ENCODE data around the gene UBE2Z.

DNA sequence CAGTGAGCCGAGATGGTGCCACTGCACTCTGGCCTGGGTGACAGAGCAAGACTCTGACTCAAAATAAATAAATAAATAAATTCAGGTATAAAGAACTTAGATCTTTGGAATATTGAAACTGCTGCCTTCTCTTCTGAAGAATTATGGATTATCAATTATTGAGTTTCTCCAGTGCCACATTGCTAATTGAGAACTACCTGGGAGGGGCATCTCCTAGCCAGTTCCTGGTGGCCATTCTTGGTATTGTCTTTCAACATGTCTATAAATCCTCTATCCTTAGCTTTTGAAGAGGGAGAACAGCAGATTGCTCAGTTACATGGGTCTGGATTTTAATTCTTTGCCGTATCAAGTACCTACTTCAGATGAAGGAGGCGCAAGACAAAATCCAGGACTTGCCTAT is 48.2 kb upstream of the UBE2Z start:
- TF ChIP-seq, protein P1, sequence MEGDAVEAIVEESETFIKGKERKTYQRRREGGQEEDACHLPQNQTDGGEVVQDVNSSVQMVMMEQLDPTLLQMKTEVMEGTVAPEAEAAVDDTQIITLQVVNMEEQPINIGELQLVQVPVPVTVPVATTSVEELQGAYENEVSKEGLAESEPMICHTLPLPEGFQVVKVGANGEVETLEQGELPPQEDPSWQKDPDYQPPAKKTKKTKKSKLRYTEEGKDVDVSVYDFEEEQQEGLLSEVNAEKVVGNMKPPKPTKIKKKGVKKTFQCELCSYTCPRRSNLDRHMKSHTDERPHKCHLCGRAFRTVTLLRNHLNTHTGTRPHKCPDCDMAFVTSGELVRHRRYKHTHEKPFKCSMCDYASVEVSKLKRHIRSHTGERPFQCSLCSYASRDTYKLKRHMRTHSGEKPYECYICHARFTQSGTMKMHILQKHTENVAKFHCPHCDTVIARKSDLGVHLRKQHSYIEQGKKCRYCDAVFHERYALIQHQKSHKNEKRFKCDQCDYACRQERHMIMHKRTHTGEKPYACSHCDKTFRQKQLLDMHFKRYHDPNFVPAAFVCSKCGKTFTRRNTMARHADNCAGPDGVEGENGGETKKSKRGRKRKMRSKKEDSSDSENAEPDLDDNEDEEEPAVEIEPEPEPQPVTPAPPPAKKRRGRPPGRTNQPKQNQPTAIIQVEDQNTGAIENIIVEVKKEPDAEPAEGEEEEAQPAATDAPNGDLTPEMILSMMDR (IDR thresholded peaks at IDR 0.05; ENCODE audit: control extremely low read depth in 1 of 3, insufficient read depth in 1 of 3, low read depth in 1 of 3, low read length in 3 of 3) = peak in 2 of 3 experiments; percentile 15 to 36; a peak in 2 of 4 replicates
- TF ChIP-seq CHD2 (IDR thresholded peaks at IDR 0.05; ENCODE audit: low read length) (no peak), POLR2AphosphoS5 (IDR thresholded peaks at IDR 0.05; ENCODE audit: low read depth, low read length) (no peak)
- TF ChIP-seq, protein P2, sequence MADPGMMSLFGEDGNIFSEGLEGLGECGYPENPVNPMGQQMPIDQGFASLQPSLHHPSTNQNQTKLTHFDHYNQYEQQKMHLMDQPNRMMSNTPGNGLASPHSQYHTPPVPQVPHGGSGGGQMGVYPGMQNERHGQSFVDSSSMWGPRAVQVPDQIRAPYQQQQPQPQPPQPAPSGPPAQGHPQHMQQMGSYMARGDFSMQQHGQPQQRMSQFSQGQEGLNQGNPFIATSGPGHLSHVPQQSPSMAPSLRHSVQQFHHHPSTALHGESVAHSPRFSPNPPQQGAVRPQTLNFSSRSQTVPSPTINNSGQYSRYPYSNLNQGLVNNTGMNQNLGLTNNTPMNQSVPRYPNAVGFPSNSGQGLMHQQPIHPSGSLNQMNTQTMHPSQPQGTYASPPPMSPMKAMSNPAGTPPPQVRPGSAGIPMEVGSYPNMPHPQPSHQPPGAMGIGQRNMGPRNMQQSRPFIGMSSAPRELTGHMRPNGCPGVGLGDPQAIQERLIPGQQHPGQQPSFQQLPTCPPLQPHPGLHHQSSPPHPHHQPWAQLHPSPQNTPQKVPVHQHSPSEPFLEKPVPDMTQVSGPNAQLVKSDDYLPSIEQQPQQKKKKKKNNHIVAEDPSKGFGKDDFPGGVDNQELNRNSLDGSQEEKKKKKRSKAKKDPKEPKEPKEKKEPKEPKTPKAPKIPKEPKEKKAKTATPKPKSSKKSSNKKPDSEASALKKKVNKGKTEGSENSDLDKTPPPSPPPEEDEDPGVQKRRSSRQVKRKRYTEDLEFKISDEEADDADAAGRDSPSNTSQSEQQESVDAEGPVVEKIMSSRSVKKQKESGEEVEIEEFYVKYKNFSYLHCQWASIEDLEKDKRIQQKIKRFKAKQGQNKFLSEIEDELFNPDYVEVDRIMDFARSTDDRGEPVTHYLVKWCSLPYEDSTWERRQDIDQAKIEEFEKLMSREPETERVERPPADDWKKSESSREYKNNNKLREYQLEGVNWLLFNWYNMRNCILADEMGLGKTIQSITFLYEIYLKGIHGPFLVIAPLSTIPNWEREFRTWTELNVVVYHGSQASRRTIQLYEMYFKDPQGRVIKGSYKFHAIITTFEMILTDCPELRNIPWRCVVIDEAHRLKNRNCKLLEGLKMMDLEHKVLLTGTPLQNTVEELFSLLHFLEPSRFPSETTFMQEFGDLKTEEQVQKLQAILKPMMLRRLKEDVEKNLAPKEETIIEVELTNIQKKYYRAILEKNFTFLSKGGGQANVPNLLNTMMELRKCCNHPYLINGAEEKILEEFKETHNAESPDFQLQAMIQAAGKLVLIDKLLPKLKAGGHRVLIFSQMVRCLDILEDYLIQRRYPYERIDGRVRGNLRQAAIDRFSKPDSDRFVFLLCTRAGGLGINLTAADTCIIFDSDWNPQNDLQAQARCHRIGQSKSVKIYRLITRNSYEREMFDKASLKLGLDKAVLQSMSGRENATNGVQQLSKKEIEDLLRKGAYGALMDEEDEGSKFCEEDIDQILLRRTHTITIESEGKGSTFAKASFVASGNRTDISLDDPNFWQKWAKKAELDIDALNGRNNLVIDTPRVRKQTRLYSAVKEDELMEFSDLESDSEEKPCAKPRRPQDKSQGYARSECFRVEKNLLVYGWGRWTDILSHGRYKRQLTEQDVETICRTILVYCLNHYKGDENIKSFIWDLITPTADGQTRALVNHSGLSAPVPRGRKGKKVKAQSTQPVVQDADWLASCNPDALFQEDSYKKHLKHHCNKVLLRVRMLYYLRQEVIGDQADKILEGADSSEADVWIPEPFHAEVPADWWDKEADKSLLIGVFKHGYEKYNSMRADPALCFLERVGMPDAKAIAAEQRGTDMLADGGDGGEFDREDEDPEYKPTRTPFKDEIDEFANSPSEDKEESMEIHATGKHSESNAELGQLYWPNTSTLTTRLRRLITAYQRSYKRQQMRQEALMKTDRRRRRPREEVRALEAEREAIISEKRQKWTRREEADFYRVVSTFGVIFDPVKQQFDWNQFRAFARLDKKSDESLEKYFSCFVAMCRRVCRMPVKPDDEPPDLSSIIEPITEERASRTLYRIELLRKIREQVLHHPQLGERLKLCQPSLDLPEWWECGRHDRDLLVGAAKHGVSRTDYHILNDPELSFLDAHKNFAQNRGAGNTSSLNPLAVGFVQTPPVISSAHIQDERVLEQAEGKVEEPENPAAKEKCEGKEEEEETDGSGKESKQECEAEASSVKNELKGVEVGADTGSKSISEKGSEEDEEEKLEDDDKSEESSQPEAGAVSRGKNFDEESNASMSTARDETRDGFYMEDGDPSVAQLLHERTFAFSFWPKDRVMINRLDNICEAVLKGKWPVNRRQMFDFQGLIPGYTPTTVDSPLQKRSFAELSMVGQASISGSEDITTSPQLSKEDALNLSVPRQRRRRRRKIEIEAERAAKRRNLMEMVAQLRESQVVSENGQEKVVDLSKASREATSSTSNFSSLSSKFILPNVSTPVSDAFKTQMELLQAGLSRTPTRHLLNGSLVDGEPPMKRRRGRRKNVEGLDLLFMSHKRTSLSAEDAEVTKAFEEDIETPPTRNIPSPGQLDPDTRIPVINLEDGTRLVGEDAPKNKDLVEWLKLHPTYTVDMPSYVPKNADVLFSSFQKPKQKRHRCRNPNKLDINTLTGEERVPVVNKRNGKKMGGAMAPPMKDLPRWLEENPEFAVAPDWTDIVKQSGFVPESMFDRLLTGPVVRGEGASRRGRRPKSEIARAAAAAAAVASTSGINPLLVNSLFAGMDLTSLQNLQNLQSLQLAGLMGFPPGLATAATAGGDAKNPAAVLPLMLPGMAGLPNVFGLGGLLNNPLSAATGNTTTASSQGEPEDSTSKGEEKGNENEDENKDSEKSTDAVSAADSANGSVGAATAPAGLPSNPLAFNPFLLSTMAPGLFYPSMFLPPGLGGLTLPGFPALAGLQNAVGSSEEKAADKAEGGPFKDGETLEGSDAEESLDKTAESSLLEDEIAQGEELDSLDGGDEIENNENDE (IDR thresholded peaks at IDR 0.05; ENCODE audit: insufficient replicate concordance, low read length) = no peak
